ENCODE data around the gene PPP1R13B. TPM values are rescaled to one million over a fixed set of nuclear protein-coding genes. Genes with fewer than 3 reads are reported as not detected.

Gene PPP1R13B
- total and polyA plus RNA-seq, 2 experiments from 2014 or later, result 2.0 to 8.5 TPM

GRCh38 chr14:103735815-103736545 lies 111.4 kb downstream of the PPP1R13B start:
- no peak overlapping the region for H2AFZ ChIP-seq
- peaks cover 23% of the 10 kb centered on the region for H3K36me3 Mint-ChIP-seq (ENCODE audit: low read depth)
- H3K36me3 ChIP-seq (ENCODE audit: insufficient read depth), result no peaks in the 10 kb centered on the region
- DNase-seq (ENCODE audit: low spot score) (no peak), ATAC-seq (no peak)
- no peak overlapping the region for H3K4me2 ChIP-seq
- no peaks in the 10 kb centered on the region for H3K9me2 ChIP-seq (ENCODE audit: insufficient read depth)
- H3K27me3 ChIP-seq (ENCODE audit: insufficient read depth), result no peaks in the 10 kb centered on the region
- no peaks in the 10 kb centered on the region for H3F3A ChIP-seq (replicated peaks; ENCODE audit: low read depth)
- H3K27me3 Mint-ChIP-seq (ENCODE audit: insufficient read depth, low read depth, poor library complexity), result peaks cover 10% of the 10 kb centered on the region
- peaks cover 16% of the 10 kb centered on the region for H3K4me1 Mint-ChIP-seq
- no peaks in the 10 kb centered on the region for H3K79me2 ChIP-seq (replicated peaks; ENCODE audit: insufficient read depth)
- no peak for TF ChIP-seq JUNB (IDR thresholded peaks at IDR 0.05; ENCODE audit: unreplicated experiment)
- TF ChIP-seq POLR2AphosphoS5 (IDR thresholded peaks at IDR 0.05; ENCODE audit: low read depth), result no peak
- TF ChIP-seq CREB1 (CRISPR knock-in tag; IDR thresholded peaks at IDR 0.05; ENCODE audit: low read depth), result no peak
- TF ChIP-seq EZH2phosphoT487 (IDR thresholded peaks at IDR 0.05; ENCODE audit: unreplicated experiment), result no peak
- no peak for TF ChIP-seq EZH2 (IDR thresholded peaks at IDR 0.05; ENCODE audit: low read depth, unreplicated experiment)
- H4K20me1 ChIP-seq (replicated peaks; ENCODE audit: insufficient read depth), result no peaks in the 10 kb centered on the region
- no peaks in the 10 kb centered on the region for H3K9me3 Mint-ChIP-seq
- no peak overlapping the region for H3K27ac Mint-ChIP-seq
- no peak overlapping the region for H3K4me3 Mint-ChIP-seq
- no peak overlapping the region for H3K4me3 ChIP-seq
- no peaks in the 10 kb centered on the region for H3K4me1 ChIP-seq (ENCODE audit: insufficient read depth)
- H3K27ac ChIP-seq (ENCODE audit: low read depth), result no peak overlapping the region

GRCh38 chr14:103735439-103735814 lies 111.9 kb downstream of the PPP1R13B start:
- H3K9me3 Mint-ChIP-seq, result no peaks in the 10 kb centered on the region
- Histone ChIP-seq H3K4me2 (no peak overlapping the region), H3K4me1 (ENCODE audit: insufficient read depth) (no peaks in the 10 kb centered on the region), H3K27ac (ENCODE audit: low read depth) (no peak overlapping the region), H3K4me3 (no peak overlapping the region), H3F3A (replicated peaks; ENCODE audit: low read depth) (no peaks in the 10 kb centered on the region), H3K36me3 (ENCODE audit: insufficient read depth) (no peaks in the 10 kb centered on the region), H3K79me2 (replicated peaks; ENCODE audit: insufficient read depth) (no peaks in the 10 kb centered on the region), H3K27me3 (ENCODE audit: insufficient read depth) (no peaks in the 10 kb centered on the region), H4K20me1 (replicated peaks; ENCODE audit: insufficient read depth) (no peaks in the 10 kb centered on the region), H2AFZ (no peak overlapping the region), H3K9me2 (ENCODE audit: insufficient read depth) (no peaks in the 10 kb centered on the region)
- H3K4me3 Mint-ChIP-seq, result no peak overlapping the region
- DNase-seq (ENCODE audit: low spot score), result no peak
- H3K4me1 Mint-ChIP-seq, result peaks cover 11% of the 10 kb centered on the region
- peaks cover 18% of the 10 kb centered on the region for H3K36me3 Mint-ChIP-seq (ENCODE audit: low read depth)
- peak; percentile 15; the same call in 2 of the 3 replicates for ATAC-seq
- H3K27me3 Mint-ChIP-seq (ENCODE audit: insufficient read depth, low read depth, poor library complexity), result peaks cover 10% of the 10 kb centered on the region
- TF ChIP-seq ETS1 (IDR thresholded peaks at IDR 0.05) (no peak), NANOG (IDR thresholded peaks at IDR 0.05; ENCODE audit: borderline replicate concordance) (no peak), JUNB (IDR thresholded peaks at IDR 0.05; ENCODE audit: unreplicated experiment) (no peak), CTCF (conservative IDR thresholded peaks at IDR 0.05; ENCODE audit: low read depth in 2 of 2) (no peak), EZH2phosphoT487 (IDR thresholded peaks at IDR 0.05; ENCODE audit: unreplicated experiment) (no peak), ZNF114 (CRISPR knock-in tag; IDR thresholded peaks at IDR 0.05) (no peak)
- H3K27ac Mint-ChIP-seq, result peak overlapping the region; percentile 62; the same call in 1 of the 2 replicates

All from GM23338 (cell line).